Liver (tissue), 9 donors: Measurements from ENCODE around the gene FAM110D. TPM values are rescaled to one million over a fixed set of nuclear protein-coding genes. Genes with fewer than 3 reads are reported as not detected.

Experiments
- DNase-seq: peaks from one replicate; pipeline ENCODE4 v3.0.0-alpha.2; 2017; ENCODE audit warnings: low spot score
- H3K27ac ChIP-seq, 2 donors: one replicate each; pipeline ENCODE4 v1.7.0; 2013; ENCODE audit warnings: inconsistent platforms in 2 of 2, low read length in 2 of 2, control low read depth in 1 of 2, low read depth in 1 of 2, mild to moderate bottlenecking in 1 of 2
- H3K27me3 ChIP-seq, 4 donors: one replicate each; pipeline versions ENCODE4 v1.6.1 to v1.7.0; 2013; ENCODE audit warnings: low read length in 3 of 4, inconsistent platforms in 1 of 4, mild to moderate bottlenecking in 1 of 4, moderate library complexity in 1 of 4; ENCODE audit not compliant: control insufficient read depth in 4 of 4, insufficient read depth in 4 of 4
- H3K36me3 ChIP-seq, 4 donors: one replicate each; pipeline versions ENCODE4 v1.6.1 to v1.7.0; 2013; ENCODE audit warnings: low read length in 3 of 4, mild to moderate bottlenecking in 3 of 4, low read depth in 1 of 4, moderate library complexity in 1 of 4; ENCODE audit not compliant: control insufficient read depth in 4 of 4, insufficient read depth in 3 of 4
- H3K4me1 ChIP-seq, 4 donors: one replicate each; pipeline versions ENCODE4 v1.6.1 to v1.7.0; 2013; ENCODE audit warnings: low read length in 3 of 4, mild to moderate bottlenecking in 3 of 4, moderate library complexity in 1 of 4; ENCODE audit not compliant: control insufficient read depth in 4 of 4, insufficient read depth in 4 of 4
- H3K4me3 ChIP-seq, 3 donors: one replicate each; pipeline versions ENCODE4 v1.6.1 to v1.7.0; 2013; ENCODE audit warnings: low read length in 3 of 3, control low read depth in 1 of 3, low read depth in 1 of 3, mild to moderate bottlenecking in 1 of 3
- H3K9ac ChIP-seq, 2 donors: one replicate each; pipeline ENCODE4 v1.7.0; 2013; ENCODE audit warnings: low read length in 2 of 2, mild to moderate bottlenecking in 2 of 2, moderate library complexity in 2 of 2, control low read depth in 1 of 2, low read depth in 1 of 2
- H3K9me3 ChIP-seq, 4 donors: one replicate each; pipeline versions ENCODE4 v1.6.1 to v1.7.0; 2013; ENCODE audit warnings: low read length in 3 of 4; ENCODE audit not compliant: control insufficient read depth in 4 of 4
- ATF3 ChIP-seq: IDR thresholded peaks from 2 replicates; pipeline ENCODE4 v1.6.1; 2016; ENCODE audit warnings: antibody characterized with exemption
- FOXA1 ChIP-seq: IDR thresholded peaks from 2 replicates; pipeline ENCODE4 v1.6.1; 2016; ENCODE audit warnings: antibody characterized with exemption
- FOXA2 ChIP-seq: IDR thresholded peaks from 2 replicates; pipeline ENCODE4 v1.6.1; 2016; ENCODE audit warnings: antibody characterized with exemption
- HNF4A ChIP-seq, 2 donors: conservative IDR thresholded peaks; 2 replicates each; pipeline ENCODE4 v1.6.1; 2016; ENCODE audit warnings: antibody characterized with exemption in 2 of 2, mild to moderate bottlenecking in 2 of 2
- JUND ChIP-seq, 2 donors: IDR thresholded peaks; 2 replicates each; pipeline ENCODE4 v1.6.1; 2016; ENCODE audit warnings: antibody characterized with exemption in 2 of 2
- NR2F2 ChIP-seq: IDR thresholded peaks from 2 replicates; pipeline ENCODE4 v1.6.1; 2016; ENCODE audit warnings: antibody characterized with exemption
- RAD21 ChIP-seq, 2 donors: IDR thresholded peaks; 2 replicates each; pipeline ENCODE4 v1.6.1; 2016; ENCODE audit warnings: antibody characterized with exemption in 2 of 2, mild to moderate bottlenecking in 2 of 2
- RXRA ChIP-seq, 2 donors: IDR thresholded peaks; 2 replicates each; pipeline ENCODE4 v1.6.1; 2017 to 2018; ENCODE audit warnings: antibody characterized with exemption in 2 of 2, mild to moderate bottlenecking in 1 of 2
- SP1 ChIP-seq: IDR thresholded peaks from 2 replicates; pipeline ENCODE4 v1.6.1; 2018; ENCODE audit warnings: antibody characterized with exemption, mild to moderate bottlenecking
- TAF1 ChIP-seq: conservative IDR thresholded peaks from 2 replicates; pipeline ENCODE4 v1.6.1; 2016; ENCODE audit warnings: antibody characterized with exemption, mild to moderate bottlenecking
- YY1 ChIP-seq: IDR thresholded peaks from 2 replicates; pipeline ENCODE4 v1.6.1; 2016; ENCODE audit warnings: antibody characterized with exemption, mild to moderate bottlenecking
- WGBS: extraction: QIAGEN DNeasy Blood & Tissue Kit; methylation state at CpG from one replicate; pipeline ENCODE4 v1.1.7; 2013; 5-methylcytosine and 5-hydroxymethylcytosine counted together
- polyA plus RNA-seq, 2 donors: library from polyadenylated mRNA; stranded (reverse) in 1 of 2; unstranded in 1 of 2; fragments of 200-250 nt in 1 of 2; fragments of >200 nt in 1 of 2; fragmentation: Nextera tagmentation in 1 of 2; extraction: Ambion mirVana in 1 of 2; gene quantifications; one replicate each; pipeline versions ENCODE4 v1.2.1 to v1.2.3, GENCODE V29; 2013 to 2015
- total RNA-seq, 2 donors: library from RNA; depleted of rRNA; stranded (reverse); fragments of >200 nt; gene quantifications; one replicate each; pipeline ENCODE4 v1.2.3, GENCODE V29; 2014
- TF ChIP-seq, protein P1 (sequence below): IDR thresholded peaks from 2 replicates; pipeline ENCODE4 v1.6.1; 2016; ENCODE audit warnings: antibody characterized with exemption
- TF ChIP-seq, protein P2 (sequence below): fragments of 150-350 bp; IDR thresholded peaks from 2 replicates; pipeline ENCODE4 v1.5.1; 2017; ENCODE audit warnings: improper control_type of control experiment, low read depth, low read length; ENCODE audit not compliant: missing input control
- donor health status: healthy.
- donor health status: healthy.
- donor health status: healthy.
- donor health status: healthy.
- donor health status: healthy.

The FAM110D gene
- total and polyA plus RNA-seq, 4 donors = 0.10 to 0.50 (median 0.27) TPM

DNA sequence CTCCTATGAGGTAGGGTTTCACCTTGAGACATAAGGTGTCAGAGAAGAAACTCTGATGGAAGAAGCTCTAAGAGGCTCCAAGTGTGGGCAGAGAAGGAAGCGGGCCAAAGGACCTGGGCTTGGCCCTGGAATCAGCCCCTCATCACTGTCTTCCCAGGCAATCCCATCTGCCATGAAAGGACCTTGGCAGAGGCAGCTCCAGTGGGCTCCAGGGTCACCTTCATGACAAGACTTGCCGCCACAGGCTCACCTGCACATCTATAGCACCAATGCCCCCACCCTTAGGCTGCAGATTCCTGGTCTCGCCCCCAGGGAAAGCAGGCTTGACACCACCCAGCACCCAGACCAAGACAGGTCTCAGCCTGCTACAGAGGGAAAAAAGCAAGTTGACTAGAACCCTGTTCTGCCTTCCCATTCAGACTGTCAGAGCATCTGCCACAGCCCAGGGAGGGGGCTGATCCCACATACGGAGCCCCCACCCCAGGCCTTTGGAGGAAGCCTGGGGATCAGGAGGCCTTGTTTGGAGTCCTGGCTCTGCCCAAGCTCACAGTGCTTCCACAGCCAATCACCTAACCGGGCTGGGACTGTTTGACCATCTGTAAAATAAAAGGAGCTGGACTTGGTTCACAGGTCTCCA lies 490 bp upstream of the FAM110D start:
- peaks cover 0 to 4% (median under 1%) of the 10 kb centered on the region in 4 donors for H3K27me3 ChIP-seq
- H3K27ac ChIP-seq = no peak overlapping the region
- H3K9me3 ChIP-seq = no peaks in the 10 kb centered on the region
- no peak for TF ChIP-seq SP1
- TF ChIP-seq ATF3 = no peak
- TF ChIP-seq HNF4A (conservative IDR thresholded peaks at IDR 0.05) = no peak
- DNase-seq = no peak
- peaks cover 7 to 17% (median 14%) of the 10 kb centered on the region in 4 donors for H3K4me1 ChIP-seq
- WGBS = 87% methylated on average over 5 of the region's 5 CpGs
- no peaks in the 10 kb centered on the region for H3K36me3 ChIP-seq
- H3K9ac ChIP-seq = no peak overlapping the region
- H3K4me3 ChIP-seq = no peak overlapping the region

GRCh38 chr1:26159743-26160039 lies 812 bp downstream of the FAM110D start:
- TF ChIP-seq TAF1 = no peak
- TF ChIP-seq, protein P1, sequence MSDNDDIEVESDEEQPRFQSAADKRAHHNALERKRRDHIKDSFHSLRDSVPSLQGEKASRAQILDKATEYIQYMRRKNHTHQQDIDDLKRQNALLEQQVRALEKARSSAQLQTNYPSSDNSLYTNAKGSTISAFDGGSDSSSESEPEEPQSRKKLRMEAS = no peak
- TF ChIP-seq SP1 = no peak
- TF ChIP-seq JUND (IDR thresholded peaks at IDR 0.05) = no peak
- no peak for TF ChIP-seq RXRA (IDR thresholded peaks at IDR 0.05)
- H3K27me3 ChIP-seq = peaks cover 0 to 4% (median under 1%) of the 10 kb centered on the region in 4 donors
- 82% methylated on average over 4 of the region's 4 CpGs for WGBS
- no peaks in the 10 kb centered on the region for H3K9me3 ChIP-seq
- no peak overlapping the region for H3K4me3 ChIP-seq
- H3K9ac ChIP-seq = no peak overlapping the region
- H3K4me1 ChIP-seq = peaks cover 10 to 26% (median 18%) of the 10 kb centered on the region in 4 donors
- no peak overlapping the region for H3K27ac ChIP-seq
- no peak for DNase-seq
- no peaks in the 10 kb centered on the region for H3K36me3 ChIP-seq

- H3K27ac ChIP-seq = no peak overlapping the region
- no peak for TF ChIP-seq YY1
- no peak for TF ChIP-seq NR2F2
- H3K4me1 ChIP-seq = peaks cover 10 to 26% (median 18%) of the 10 kb centered on the region in 4 donors
- H3K4me3 ChIP-seq = peak overlapping the region in 2 of 3 donors; percentile 51 to 59
- peaks cover 0 to 4% (median under 1%) of the 10 kb centered on the region in 4 donors for H3K27me3 ChIP-seq
- no peak for DNase-seq
- H3K36me3 ChIP-seq = no peaks in the 10 kb centered on the region
- 40% methylated on average over 18 of the region's 18 CpGs for WGBS
- H3K9ac ChIP-seq = no peak overlapping the region
- no peaks in the 10 kb centered on the region for H3K9me3 ChIP-seq
These were observed 1.9 kb downstream of the FAM110D start for GRCh38 chr1:26160527-26161414.

DNA sequence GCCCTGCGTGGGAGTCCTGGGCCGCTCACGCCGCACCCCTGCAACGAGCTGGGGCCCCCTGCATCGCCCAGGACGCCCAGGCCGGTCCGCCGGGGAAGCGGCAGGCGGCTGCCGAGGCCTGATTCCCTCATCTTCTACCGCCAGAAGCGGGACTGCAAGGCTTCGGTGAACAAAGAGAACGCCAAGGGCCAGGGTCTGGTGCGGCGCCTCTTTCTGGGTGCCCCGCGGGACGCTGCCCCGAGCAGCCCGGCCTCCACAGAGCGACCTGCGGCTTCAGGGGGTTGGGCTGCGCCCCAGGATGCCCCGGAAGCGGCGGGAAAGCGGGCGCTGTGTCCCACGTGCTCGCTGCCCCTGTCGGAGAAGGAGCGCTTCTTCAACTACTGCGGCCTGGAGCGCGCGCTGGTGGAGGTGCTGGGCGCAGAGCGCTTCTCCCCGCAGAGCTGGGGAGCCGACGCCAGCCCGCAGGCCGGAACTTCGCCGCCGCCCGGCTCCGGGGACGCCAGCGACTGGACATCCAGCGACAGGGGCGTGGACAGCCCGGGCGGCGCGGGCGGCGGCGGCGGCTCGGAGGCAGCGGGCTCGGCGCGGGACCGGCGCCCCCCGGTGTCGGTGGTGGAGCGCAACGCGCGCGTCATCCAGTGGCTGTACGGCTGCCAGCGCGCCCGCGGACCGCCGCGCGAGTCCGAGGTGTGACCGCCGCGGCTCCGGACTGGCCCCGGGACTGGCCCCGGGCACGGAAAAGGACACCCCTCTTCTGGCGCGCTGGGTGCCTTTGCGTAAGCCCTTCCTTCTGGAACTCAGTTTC lies 2.7 kb downstream of the FAM110D start:
- peaks cover 10 to 26% (median 18%) of the 10 kb centered on the region in 4 donors for H3K4me1 ChIP-seq
- H3K36me3 ChIP-seq = no peaks in the 10 kb centered on the region
- DNase-seq = peak; percentile 56
- no peak overlapping the region for H3K9ac ChIP-seq
- H3K4me3 ChIP-seq = peak overlapping the region; percentile 35 to 59 (median 51)
- H3K27ac ChIP-seq = peak overlapping the region in 1 of 2 donors; percentile 33
- WGBS = 1% methylated on average over 98 of the region's 98 CpGs
- H3K27me3 ChIP-seq = peaks cover 0 to 4% (median under 1%) of the 10 kb centered on the region in 4 donors
- H3K9me3 ChIP-seq = no peaks in the 10 kb centered on the region
- no peak for TF ChIP-seq FOXA2
- TF ChIP-seq SP1 = no peak
- TF ChIP-seq YY1 = no peak
- TF ChIP-seq, protein P1 = no peak
- TF ChIP-seq, protein P2, sequence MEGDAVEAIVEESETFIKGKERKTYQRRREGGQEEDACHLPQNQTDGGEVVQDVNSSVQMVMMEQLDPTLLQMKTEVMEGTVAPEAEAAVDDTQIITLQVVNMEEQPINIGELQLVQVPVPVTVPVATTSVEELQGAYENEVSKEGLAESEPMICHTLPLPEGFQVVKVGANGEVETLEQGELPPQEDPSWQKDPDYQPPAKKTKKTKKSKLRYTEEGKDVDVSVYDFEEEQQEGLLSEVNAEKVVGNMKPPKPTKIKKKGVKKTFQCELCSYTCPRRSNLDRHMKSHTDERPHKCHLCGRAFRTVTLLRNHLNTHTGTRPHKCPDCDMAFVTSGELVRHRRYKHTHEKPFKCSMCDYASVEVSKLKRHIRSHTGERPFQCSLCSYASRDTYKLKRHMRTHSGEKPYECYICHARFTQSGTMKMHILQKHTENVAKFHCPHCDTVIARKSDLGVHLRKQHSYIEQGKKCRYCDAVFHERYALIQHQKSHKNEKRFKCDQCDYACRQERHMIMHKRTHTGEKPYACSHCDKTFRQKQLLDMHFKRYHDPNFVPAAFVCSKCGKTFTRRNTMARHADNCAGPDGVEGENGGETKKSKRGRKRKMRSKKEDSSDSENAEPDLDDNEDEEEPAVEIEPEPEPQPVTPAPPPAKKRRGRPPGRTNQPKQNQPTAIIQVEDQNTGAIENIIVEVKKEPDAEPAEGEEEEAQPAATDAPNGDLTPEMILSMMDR = no peak
- no peak for TF ChIP-seq JUND (IDR thresholded peaks at IDR 0.05)
- TF ChIP-seq RAD21 (IDR thresholded peaks at IDR 0.05) = no peak
- no peak for TF ChIP-seq FOXA1
- TF ChIP-seq NR2F2 = no peak
- no peak for TF ChIP-seq RXRA (IDR thresholded peaks at IDR 0.05)
